ENCODE data around the gene GTF2IRD2.
"Not testable (repeated sequence)": the region's sequence is repeated elsewhere in the genome, so short reads cannot be mapped to it uniquely, and the experiment has no call there.

The GTF2IRD2 gene
- 0.26 to 6.3 (median 2.0) reads per million in 9 experiments for total RNA-seq

DNA sequence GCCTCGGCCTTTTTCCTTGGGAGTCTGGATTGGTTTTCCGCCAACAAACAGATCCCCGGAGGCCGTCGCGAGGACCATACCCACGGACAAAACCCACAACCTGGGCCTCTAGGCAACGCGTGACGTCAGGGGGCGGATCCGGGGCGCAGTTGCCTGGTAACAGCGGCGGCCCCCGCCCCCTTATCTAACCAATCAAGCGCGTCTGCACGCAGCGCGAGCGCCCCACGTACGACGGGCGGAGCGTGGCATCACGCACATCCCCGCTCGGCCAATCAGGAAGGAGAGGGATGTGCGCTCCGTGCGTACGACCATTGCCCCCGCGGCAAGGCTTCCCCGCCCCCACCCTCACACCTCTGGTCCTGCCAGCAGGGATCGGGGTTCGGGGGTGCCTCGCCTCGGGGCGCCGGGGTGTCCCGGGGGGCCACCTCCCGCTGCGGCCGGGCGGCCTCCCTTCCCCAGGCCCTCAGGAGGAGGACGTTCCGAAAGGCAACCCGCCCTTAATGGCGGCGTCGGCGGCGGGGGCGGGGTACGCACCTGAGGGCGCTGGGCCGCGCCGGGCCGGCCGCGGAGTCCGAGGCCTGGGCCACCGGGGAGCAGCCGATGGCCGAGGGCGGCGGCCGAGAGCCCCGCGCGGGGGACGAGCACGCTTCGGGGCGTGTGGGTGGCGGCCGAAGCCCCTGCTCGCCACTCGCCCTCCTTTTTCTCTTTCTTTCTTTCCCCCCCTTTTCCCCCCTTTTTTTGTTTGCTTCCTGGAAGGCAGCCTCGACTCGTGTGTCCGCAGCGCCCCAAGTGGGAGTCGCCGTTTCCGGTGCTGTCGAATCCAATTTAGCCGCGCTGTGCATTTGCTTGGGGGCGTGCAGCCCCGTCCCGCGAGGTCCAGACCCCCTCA is at the start of gene GTF2IRD2:
TSS of gene GTF2IRD2 (minus strand) at position 773 of the 889 bp plus-strand sequence. CDS start 15,227 bp downstream, outside the sequence.
- peak; percentile 83 for ATAC-seq (replicated peaks)
- peak within 1 kb of the TSS; percentile 55 to 64 for H3K27ac Mint-ChIP-seq
- H3K9me3 Mint-ChIP-seq; H3K4me1 Mint-ChIP-seq (ENCODE audit: low read depth in 2 of 2); H3K27me3 Mint-ChIP-seq; H3K36me3 Mint-ChIP-seq (ENCODE audit: insufficient read depth); DNase-seq: not testable (repeated sequence)
- H3K4me3 Mint-ChIP-seq, result peak within 1 kb of the TSS; percentile 62 to 64

DNA sequence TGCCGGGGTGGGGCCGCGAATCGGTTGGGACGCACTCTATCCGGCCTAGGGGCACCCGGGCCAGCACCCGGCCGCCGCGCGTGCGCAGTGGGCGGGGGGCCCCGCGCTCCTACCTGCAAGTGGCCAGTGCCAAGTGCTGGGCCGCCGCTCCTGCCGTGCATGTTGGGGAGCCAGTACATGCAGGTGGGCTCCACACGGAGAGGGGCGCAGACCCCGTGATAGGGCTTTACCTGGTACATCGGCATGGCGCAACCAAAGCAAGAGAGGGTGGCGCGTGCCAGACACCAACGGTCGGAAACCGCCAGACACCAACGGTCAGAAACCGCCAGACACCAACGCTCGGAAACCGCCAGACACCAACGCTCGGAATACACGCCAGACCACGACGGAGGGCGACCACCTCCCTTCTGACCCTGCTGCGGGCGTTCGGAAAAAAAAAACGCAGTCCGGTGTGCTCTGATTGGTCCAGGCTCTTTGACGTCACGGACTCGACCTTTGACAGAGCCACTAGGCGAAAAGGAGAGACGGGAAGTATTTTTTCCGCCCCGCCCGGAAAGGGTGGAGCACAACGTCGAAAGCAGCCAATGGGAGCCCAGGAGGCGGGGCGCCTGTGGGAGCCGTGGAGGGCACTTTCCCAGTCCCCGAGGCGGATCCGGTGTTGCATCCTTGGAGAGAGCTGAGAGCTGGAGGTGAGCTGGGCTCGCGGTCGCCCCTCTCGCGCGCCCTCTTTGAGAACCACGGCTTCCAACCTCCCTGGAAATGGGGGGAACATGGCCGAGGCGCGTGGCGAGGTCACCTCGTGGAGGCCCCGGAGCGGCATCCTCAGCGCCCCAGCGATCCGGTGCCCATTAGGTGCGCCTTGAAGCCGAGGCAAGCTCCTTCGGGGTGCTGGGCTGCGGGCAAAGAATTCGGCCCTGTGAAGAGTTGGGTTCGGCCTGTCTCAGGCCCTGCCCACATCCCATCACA is 39.0 kb upstream of the GTF2IRD2 start:
- H3K4me1 Mint-ChIP-seq (ENCODE audit: low read depth in 2 of 2); H3K9me3 Mint-ChIP-seq; H3K27me3 Mint-ChIP-seq: not testable (repeated sequence)
- Mint-ChIP-seq H3K4me3 (peak overlapping the region; percentile 77 to 79), H3K27ac (peak overlapping the region; percentile 76 to 87), H3K36me3 (ENCODE audit: insufficient read depth) (peaks cover 11% of the 10 kb centered on the region)
- ATAC-seq (replicated peaks) (peak; percentile 83), DNase-seq (peak; percentile 70 to 76 (median 71))

DNA sequence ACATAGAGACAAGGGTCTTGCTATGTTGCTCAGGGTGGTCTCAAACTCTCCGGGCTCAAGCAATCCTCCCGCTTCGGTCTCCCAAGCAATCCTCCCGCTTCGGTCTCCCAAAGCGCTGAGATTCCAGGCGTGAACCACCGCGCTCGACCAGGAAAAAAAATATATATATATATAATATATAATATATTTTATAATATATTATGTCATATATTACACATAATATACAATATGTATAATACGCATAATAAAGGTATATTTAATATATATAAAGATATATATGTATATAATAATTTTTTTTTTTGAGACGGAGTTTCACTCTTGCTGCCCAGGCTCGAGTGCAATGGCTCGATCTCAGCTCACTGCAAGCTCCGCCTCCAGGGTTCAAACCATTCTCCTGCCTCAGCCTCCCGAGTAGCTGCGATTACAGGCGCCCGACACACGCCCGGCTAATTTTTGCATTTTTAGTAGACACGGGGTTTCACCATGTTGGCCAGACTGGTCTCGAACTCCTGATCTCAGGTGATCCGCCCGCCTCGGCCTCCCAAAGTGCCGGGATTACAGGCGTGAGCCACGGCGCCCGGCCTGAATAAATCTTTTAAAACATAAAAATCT is 38.2 kb upstream of the GTF2IRD2 start:
- peak; percentile 10 for ATAC-seq (replicated peaks)
- not testable (repeated sequence) for H3K27ac Mint-ChIP-seq, H3K4me3 Mint-ChIP-seq

DNA sequence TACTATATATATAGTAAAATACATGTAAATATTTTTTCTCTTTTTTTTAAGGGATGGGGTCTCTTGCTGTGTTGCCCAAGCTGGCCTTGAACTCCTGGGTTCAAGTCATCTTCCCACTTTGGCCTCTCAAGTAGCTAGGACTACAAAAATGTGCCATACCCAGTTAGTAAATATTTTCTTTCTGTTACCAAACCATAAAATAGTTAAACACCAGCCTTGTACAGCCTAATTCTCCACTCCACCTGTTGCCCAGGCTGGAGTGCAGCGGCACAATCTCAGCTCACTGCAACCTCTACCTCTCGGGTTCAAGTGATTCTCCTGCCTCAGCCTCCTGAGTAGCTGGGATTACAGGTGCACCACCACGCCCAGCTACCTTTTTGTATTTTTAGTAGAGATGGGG is 33.9 kb upstream of the GTF2IRD2 start:
- ATAC-seq (replicated peaks); H3K27ac Mint-ChIP-seq; H3K9me3 Mint-ChIP-seq; H3K4me3 Mint-ChIP-seq; H3K4me1 Mint-ChIP-seq (ENCODE audit: low read depth in 2 of 2); H3K27me3 Mint-ChIP-seq; DNase-seq: not testable (repeated sequence)
- H3K36me3 Mint-ChIP-seq (ENCODE audit: insufficient read depth), result peaks cover 16% of the 10 kb centered on the region

More for the DNA sequence above, 38.2 kb upstream of the GTF2IRD2 start:
- DNase-seq; H3K9me3 Mint-ChIP-seq; H3K4me1 Mint-ChIP-seq (ENCODE audit: low read depth in 2 of 2); H3K27me3 Mint-ChIP-seq: not testable (repeated sequence)
- peaks cover 11% of the 10 kb centered on the region for H3K36me3 Mint-ChIP-seq (ENCODE audit: insufficient read depth)

DNA sequence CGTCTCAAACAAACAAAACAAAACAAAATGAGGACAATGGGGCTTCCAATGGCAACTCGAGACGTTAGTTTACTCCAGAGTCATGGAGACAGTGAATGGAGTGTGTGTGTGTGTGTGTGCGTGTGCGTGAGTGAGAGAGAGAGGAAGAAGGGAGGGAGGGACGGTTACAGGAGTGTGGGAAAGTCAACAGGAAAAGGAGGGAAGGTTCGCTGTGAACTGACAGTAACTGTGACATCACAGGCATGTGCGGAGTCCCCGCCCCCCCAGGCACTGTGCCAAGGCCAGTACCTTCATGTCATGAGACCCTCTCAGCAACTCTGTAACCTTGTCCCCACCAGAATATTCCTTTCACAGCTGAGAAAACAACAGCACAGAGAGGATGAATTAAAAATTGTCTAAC is 30.7 kb upstream of the GTF2IRD2 start:
- H3K36me3 Mint-ChIP-seq (ENCODE audit: insufficient read depth), result peaks cover 13% of the 10 kb centered on the region
- H3K27ac Mint-ChIP-seq; H3K27me3 Mint-ChIP-seq; H3K4me3 Mint-ChIP-seq; DNase-seq; ATAC-seq (replicated peaks); H3K9me3 Mint-ChIP-seq; H3K4me1 Mint-ChIP-seq (ENCODE audit: low read depth in 2 of 2): not testable (repeated sequence)

DNA sequence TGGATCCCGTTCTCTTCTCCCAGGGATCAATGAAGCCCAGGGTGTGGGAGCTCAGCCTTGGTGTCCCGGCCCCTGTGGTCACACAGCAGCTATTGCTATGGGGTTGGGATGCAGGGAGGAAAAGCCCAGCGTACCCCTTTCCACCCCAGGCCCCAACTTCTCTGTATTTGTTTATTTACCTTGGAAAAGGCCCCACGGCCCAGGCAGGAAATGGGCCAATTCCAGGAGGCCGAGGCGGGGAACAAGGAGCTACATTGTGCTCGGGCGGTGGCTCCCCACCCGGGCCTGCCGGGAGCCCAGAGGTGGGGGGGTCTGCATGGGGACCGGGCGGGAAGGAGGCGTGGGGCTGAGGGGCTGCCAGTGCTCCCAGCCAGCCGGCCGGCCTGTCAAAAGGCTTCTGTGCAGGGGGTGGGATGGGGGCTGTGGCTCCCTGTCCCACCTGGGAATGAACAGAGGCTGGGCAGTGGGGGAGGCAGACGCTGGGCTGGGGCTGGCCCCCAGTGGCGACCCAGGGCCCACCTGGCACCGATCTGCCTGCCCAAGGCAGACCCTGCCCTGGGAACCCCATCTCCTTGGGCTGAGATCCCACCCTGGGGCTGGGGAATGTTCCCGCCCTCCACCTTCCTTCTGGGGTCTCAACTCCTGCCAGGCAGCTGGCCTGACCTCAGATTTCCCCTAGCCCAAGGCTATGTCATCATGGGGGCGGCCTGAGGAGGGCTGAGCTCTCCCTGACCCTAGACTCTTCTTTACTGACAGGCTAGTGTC is 23.5 kb upstream of the GTF2IRD2 start:
- not testable (repeated sequence) for H3K4me3 Mint-ChIP-seq; H3K27me3 Mint-ChIP-seq; DNase-seq; H3K9me3 Mint-ChIP-seq; H3K4me1 Mint-ChIP-seq (ENCODE audit: low read depth in 2 of 2); H3K36me3 Mint-ChIP-seq (ENCODE audit: insufficient read depth); ATAC-seq (replicated peaks); H3K27ac Mint-ChIP-seq

DNA sequence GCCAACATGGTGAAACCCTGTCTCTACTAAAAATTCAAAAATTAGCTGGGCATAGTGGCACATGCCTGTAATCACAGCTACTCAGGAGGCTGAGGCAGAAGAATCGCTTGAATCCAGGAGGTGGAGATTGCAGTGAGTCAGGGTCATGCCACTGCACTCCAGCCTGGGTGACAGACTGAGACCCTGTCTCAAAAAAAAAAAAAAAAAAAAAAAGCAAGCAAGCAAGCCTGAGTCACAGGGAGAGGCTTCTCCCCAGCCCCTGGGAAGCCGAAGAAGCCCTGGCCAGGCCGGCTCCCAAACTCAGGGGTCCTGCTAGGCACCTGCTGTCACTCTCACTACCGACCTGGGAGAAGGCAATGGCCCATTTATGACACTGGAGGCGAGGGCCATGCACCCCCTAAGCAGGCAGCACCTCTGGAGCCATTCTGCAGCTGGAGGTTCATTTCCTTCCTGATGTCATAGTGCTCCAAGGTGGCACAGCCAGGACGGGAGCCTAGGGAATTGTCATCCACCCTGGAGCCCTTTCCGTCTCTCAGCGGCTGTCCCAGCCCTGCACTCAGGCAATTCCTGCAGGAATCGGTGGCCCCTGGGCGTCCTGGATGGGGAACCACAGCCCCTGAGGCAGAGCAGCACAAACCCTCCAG is 22.8 kb upstream of the GTF2IRD2 start:
- H3K4me3 Mint-ChIP-seq; H3K27me3 Mint-ChIP-seq; H3K9me3 Mint-ChIP-seq; H3K27ac Mint-ChIP-seq; ATAC-seq (replicated peaks); H3K4me1 Mint-ChIP-seq (ENCODE audit: low read depth in 2 of 2); DNase-seq; H3K36me3 Mint-ChIP-seq (ENCODE audit: insufficient read depth): not testable (repeated sequence)

DNA sequence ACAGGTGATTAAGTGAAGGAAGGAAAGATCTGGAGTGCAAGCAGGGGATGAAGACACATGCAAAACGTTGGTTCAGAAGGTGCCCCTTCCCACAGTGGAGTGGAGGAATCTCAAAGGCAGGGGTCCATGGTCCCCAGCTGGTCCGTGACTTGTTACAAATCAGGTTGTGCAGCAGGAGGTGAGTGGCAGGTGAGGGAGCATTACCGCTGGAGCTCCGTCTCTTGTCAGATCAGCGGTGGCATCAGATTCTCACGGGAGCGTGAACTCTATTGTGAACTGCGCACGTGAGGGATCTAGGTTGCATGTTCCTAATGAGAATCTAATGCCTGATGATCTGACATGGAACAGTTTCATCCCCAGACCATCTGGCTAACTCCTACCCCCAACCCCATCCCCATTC is 21.1 kb upstream of the GTF2IRD2 start:
- H3K4me3 Mint-ChIP-seq; H3K27ac Mint-ChIP-seq; H3K9me3 Mint-ChIP-seq; H3K36me3 Mint-ChIP-seq (ENCODE audit: insufficient read depth); H3K4me1 Mint-ChIP-seq (ENCODE audit: low read depth in 2 of 2); ATAC-seq (replicated peaks); H3K27me3 Mint-ChIP-seq; DNase-seq: not testable (repeated sequence)

DNA sequence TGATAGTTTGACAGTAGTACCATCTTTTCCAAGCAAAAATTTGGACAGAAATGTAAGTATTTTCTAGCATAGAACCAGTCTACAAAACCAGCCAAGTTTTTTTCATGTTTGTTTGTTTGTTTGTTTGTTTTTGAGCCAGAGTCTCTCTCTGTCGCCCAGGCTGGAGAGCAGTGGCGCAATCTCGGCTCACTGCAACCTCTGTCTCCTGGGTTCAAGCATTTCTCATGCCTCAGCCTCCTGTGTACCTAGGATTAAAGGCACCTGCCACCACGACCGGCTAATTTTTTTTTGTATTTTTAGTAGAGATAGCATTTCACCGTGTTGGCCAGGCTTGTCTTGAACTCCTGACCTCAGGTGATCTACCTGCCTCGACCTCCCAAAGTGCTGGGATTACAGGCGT is 14.4 kb upstream of the GTF2IRD2 start:
- H3K36me3 Mint-ChIP-seq (ENCODE audit: insufficient read depth); H3K27me3 Mint-ChIP-seq; H3K4me1 Mint-ChIP-seq (ENCODE audit: low read depth in 2 of 2); H3K27ac Mint-ChIP-seq; H3K4me3 Mint-ChIP-seq; ATAC-seq (replicated peaks); DNase-seq; H3K9me3 Mint-ChIP-seq: not testable (repeated sequence)

DNA sequence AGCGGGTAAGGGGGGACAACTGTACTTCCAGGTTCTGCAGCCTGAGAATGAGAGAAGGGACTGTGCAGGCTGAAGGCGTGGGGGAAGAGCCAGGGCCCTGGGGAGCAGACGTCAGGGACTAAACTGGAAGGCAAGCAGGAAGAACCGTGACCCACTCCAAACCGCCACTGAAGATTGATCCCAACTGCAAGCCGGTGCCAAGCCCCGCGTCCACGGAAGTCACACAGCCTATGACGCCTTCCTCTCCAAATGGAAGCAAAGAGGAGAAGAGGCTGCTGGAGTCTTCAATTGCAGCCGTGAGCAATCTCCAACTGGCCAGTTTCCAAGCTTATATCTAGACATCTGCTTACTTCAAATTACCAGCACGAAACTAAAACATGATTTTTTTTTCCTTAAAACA is 1.6 kb downstream of the GTF2IRD2 start:
- H3K4me1 Mint-ChIP-seq (ENCODE audit: low read depth in 2 of 2); DNase-seq; H3K27me3 Mint-ChIP-seq; H3K9me3 Mint-ChIP-seq; ATAC-seq (replicated peaks); H3K27ac Mint-ChIP-seq; H3K36me3 Mint-ChIP-seq (ENCODE audit: insufficient read depth); H3K4me3 Mint-ChIP-seq: not testable (repeated sequence)

DNA sequence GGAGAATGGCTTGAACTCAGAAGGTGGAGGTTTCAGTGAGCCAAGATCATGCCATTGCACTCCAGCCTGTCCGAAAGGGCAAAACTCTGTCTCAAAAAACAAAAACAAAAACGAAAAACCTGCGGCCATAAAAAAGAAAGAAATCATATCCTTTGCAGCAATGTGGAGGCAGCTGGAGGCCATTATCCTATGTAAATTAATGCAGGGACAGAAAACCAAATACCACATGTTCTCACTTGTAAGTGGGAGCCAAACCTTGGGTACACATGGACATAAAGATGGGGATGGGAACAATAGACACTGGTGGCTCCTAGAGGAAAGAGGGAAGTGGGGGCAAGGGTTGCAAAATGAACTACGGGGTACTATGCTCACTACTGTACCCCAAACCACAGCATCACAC is 21.0 kb downstream of the GTF2IRD2 start:
- not testable (repeated sequence) for H3K36me3 Mint-ChIP-seq (ENCODE audit: insufficient read depth); H3K27ac Mint-ChIP-seq; DNase-seq; H3K27me3 Mint-ChIP-seq; ATAC-seq (replicated peaks); H3K9me3 Mint-ChIP-seq; H3K4me3 Mint-ChIP-seq; H3K4me1 Mint-ChIP-seq (ENCODE audit: low read depth in 2 of 2)

DNA sequence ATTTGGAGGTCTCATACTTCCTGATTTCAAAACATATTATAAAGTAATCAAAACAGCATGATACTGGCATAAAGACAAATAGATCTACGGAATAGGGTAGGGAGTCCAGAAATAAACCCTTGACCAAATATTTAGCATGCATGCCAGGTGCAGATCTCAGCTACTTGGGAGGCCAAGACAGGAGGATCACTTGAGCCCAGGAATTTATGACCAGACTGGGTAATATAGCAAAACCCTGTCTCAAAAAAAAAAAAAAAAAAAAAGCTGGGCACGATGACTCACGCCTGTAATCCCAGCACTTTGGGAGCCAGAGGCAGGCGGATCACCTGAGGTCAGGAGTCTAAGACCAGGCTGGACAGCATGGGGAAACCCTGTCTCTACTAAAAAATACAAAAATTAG is 21.4 kb downstream of the GTF2IRD2 start:
- ATAC-seq (replicated peaks); H3K27ac Mint-ChIP-seq; H3K4me3 Mint-ChIP-seq; H3K27me3 Mint-ChIP-seq; H3K9me3 Mint-ChIP-seq; H3K4me1 Mint-ChIP-seq (ENCODE audit: low read depth in 2 of 2); H3K36me3 Mint-ChIP-seq (ENCODE audit: insufficient read depth); DNase-seq: not testable (repeated sequence)
